ENCODE results near the gene ENOX1.

DNA sequence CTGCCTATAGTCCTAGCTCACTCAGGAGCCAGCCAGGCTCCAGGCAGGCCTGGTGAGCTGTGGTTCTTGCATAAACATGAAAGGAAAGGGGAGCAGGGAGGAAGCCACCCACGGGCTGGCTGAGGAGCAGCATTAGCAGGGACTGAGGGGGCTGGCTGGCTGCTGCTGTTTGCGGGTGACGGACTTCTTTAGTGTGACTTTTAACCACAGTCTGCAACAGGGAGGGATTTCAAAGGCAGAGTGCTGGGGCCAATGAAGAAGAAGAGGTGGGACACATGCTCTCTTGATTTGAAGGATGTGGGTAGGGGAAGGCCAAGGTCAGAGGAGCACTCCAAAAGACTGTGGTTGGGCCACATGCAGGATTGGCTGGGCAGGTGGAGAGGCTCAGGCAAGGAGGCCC lies 540.4 kb downstream of the ENOX1 start:
- TF ChIP-seq, protein P1, sequence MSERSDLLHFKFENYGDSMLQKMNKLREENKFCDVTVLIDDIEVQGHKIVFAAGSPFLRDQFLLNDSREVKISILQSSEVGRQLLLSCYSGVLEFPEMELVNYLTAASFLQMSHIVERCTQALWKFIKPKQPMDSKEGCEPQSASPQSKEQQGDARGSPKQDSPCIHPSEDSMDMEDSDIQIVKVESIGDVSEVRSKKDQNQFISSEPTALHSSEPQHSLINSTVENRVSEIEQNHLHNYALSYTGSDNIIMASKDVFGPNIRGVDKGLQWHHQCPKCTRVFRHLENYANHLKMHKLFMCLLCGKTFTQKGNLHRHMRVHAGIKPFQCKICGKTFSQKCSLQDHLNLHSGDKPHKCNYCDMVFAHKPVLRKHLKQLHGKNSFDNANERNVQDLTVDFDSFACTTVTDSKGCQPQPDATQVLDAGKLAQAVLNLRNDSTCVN (CRISPR knock-in tag; IDR thresholded peaks at IDR 0.05): no peak
- TF ChIP-seq, protein P2, sequence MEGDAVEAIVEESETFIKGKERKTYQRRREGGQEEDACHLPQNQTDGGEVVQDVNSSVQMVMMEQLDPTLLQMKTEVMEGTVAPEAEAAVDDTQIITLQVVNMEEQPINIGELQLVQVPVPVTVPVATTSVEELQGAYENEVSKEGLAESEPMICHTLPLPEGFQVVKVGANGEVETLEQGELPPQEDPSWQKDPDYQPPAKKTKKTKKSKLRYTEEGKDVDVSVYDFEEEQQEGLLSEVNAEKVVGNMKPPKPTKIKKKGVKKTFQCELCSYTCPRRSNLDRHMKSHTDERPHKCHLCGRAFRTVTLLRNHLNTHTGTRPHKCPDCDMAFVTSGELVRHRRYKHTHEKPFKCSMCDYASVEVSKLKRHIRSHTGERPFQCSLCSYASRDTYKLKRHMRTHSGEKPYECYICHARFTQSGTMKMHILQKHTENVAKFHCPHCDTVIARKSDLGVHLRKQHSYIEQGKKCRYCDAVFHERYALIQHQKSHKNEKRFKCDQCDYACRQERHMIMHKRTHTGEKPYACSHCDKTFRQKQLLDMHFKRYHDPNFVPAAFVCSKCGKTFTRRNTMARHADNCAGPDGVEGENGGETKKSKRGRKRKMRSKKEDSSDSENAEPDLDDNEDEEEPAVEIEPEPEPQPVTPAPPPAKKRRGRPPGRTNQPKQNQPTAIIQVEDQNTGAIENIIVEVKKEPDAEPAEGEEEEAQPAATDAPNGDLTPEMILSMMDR (IDR thresholded peaks at IDR 0.05 in 2 of 3, conservative IDR thresholded peaks at IDR 0.05 in 1 of 3; ENCODE audit: insufficient read depth in 2 of 3, low read depth in 1 of 3, low read length in 3 of 3): no peak
- no peak for TF ChIP-seq STAT5A (IDR thresholded peaks at IDR 0.05; ENCODE audit: borderline replicate concordance, low read length)
- no peak for TF ChIP-seq HMG20B (CRISPR knock-in tag; IDR thresholded peaks at IDR 0.05)
- TF ChIP-seq SMC3 (conservative IDR thresholded peaks at IDR 0.05; ENCODE audit: insufficient read depth, low read depth, low read length): no peak
- TF ChIP-seq POLR2A (conservative IDR thresholded peaks at IDR 0.05): no peak
- TF ChIP-seq, protein P3, sequence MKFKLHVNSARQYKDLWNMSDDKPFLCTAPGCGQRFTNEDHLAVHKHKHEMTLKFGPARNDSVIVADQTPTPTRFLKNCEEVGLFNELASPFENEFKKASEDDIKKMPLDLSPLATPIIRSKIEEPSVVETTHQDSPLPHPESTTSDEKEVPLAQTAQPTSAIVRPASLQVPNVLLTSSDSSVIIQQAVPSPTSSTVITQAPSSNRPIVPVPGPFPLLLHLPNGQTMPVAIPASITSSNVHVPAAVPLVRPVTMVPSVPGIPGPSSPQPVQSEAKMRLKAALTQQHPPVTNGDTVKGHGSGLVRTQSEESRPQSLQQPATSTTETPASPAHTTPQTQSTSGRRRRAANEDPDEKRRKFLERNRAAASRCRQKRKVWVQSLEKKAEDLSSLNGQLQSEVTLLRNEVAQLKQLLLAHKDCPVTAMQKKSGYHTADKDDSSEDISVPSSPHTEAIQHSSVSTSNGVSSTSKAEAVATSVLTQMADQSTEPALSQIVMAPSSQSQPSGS (CRISPR knock-in tag; IDR thresholded peaks at IDR 0.05): no peak
- no peak for TF ChIP-seq CBX3 (IDR thresholded peaks at IDR 0.05; ENCODE audit: borderline replicate concordance in 1 of 2, low read length in 2 of 2)
- no peak for TF ChIP-seq POLR2AphosphoS5 (IDR thresholded peaks at IDR 0.05; ENCODE audit: control insufficient read depth, insufficient read depth, low read depth, low read length)
- no peak for TF ChIP-seq YY1 (IDR thresholded peaks at IDR 0.05; ENCODE audit: borderline replicate concordance in 1 of 3, control insufficient read depth in 1 of 3, extremely low read depth in 1 of 3, insufficient read depth in 3 of 3, insufficient read length in 1 of 3, insufficient replicate concordance in 2 of 3, low read depth in 1 of 3, low read length in 2 of 3)
- TF ChIP-seq, protein P4, sequence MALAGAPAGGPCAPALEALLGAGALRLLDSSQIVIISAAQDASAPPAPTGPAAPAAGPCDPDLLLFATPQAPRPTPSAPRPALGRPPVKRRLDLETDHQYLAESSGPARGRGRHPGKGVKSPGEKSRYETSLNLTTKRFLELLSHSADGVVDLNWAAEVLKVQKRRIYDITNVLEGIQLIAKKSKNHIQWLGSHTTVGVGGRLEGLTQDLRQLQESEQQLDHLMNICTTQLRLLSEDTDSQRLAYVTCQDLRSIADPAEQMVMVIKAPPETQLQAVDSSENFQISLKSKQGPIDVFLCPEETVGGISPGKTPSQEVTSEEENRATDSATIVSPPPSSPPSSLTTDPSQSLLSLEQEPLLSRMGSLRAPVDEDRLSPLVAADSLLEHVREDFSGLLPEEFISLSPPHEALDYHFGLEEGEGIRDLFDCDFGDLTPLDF (CRISPR knock-in tag; IDR thresholded peaks at IDR 0.05): no peak
- no peak for TF ChIP-seq KDM4B (IDR thresholded peaks at IDR 0.05; ENCODE audit: borderline replicate concordance in 2 of 2, low read depth in 1 of 2)
- TF ChIP-seq L3MBTL2 (IDR thresholded peaks at IDR 0.05): no peak
- TF ChIP-seq ZNF384 (IDR thresholded peaks at IDR 0.05; ENCODE audit: low read depth, low read length): no peak
